ENCODE data around the gene WWOX.

WWOX gene

GRCh38 chr16:78992001-78992400 is 892.5 kb downstream of the WWOX start:
- CTCF ChIA-PET: no interaction called here
- no peak for TF ChIP-seq CTCF (IDR thresholded peaks at IDR 0.05; ENCODE audit: control extremely low read depth, extremely low read depth, low read depth, missing control alignments)
- no peak for DNase-seq (ENCODE audit: extremely low spot score)
- POLR2A ChIA-PET: no interaction called here

DNA sequence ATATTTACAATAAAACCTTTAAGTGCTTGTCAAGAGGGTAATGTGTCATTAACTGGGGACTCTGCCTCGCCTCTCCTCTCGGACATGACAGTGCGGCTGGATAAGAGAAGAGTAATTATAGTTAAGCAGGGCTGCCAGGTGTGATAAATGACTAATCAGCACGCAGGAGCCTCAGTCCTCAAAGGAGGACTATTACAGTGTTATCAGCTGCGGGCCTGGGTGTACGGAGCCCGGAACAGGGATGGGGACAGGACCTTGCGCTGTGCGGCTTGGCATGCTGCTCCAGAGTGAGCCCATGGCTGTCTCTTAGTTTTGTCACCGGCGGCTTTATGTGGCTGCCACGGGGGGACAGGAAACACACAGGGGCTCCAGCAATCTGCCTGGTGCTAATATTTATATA is 893.9 kb downstream of the WWOX start:
- no peak for TF ChIP-seq CTCF (IDR thresholded peaks at IDR 0.05; ENCODE audit: control extremely low read depth, extremely low read depth, low read depth, missing control alignments)
- no peak for DNase-seq (ENCODE audit: extremely low spot score)
- ChIA-PET POLR2A (no interaction called here), CTCF (no interaction called here)

DNA sequence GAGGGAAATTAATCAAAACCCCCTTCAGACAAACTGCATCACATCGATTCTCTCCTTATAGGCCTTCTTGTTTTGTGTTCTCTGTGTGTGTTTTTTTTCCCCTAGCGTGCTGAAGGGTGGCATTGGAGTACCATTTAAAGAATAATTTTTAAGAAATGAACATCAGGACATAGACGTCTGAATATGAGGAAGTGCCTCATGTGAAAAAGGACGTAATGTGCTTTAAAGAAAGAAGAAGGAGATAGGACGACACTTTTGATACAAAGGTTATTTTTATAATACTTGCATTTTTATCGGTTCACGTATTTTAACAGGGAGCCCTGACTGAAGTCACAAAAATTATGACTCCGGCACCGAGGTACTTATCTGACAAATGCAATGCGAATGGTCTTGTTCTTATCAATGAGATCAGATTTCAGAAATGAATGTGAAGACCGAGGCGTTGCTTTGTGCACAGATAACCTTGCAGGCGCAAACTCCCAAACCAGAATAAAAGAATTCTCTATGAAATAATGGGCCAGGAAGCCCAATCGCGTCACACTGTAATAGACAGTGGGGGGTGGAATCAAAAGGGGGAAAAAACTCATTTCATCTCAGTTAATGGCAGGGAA is 894.8 kb downstream of the WWOX start:
- POLR2A ChIA-PET: no interaction called here
- no peak for DNase-seq (ENCODE audit: extremely low spot score)
- TF ChIP-seq CTCF (IDR thresholded peaks at IDR 0.05; ENCODE audit: control extremely low read depth, extremely low read depth, low read depth, missing control alignments): no peak
- CTCF ChIA-PET: no interaction called here

GRCh38 chr16:78995441-78995840 is 896.0 kb downstream of the WWOX start:
- POLR2A ChIA-PET: no interaction called here
- CTCF ChIA-PET: no interaction called here
- TF ChIP-seq CTCF (IDR thresholded peaks at IDR 0.05; ENCODE audit: control extremely low read depth, extremely low read depth, low read depth, missing control alignments): no peak
- no peak for DNase-seq (ENCODE audit: extremely low spot score)

DNA sequence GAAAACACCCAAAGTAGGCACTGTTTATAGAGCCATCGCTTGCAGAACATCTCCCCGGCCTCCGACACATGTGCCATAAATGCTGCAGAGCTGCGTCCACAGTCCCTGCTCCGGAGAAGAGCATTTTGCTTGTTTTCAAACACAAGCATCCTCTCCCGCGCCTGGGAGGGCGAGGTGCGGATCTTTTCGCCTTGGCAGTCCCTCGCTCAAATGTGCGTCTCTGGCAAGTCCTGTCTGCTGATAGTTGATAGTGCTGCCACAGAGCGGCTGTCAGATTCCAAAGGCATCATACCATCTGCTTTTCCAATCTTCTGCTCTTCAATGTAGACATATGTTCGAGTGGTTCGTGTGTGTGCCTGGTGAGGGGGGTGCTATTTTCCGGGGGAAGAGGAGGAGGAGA is 897.3 kb downstream of the WWOX start:
- no peak for TF ChIP-seq CTCF (IDR thresholded peaks at IDR 0.05; ENCODE audit: control extremely low read depth, extremely low read depth, low read depth, missing control alignments)
- ChIA-PET CTCF (no interaction called here), POLR2A (no interaction called here)
- DNase-seq (ENCODE audit: extremely low spot score): no peak

GRCh38 chr16:78998879-78999278 is 899.4 kb downstream of the WWOX start:
- no peak for TF ChIP-seq CTCF (IDR thresholded peaks at IDR 0.05; ENCODE audit: control extremely low read depth, extremely low read depth, low read depth, missing control alignments)
- DNase-seq (ENCODE audit: extremely low spot score): no peak
- POLR2A ChIA-PET: no interaction called here
- CTCF ChIA-PET: no interaction called here
